Measurements from ENCODE around the gene OR1N1.

DNA sequence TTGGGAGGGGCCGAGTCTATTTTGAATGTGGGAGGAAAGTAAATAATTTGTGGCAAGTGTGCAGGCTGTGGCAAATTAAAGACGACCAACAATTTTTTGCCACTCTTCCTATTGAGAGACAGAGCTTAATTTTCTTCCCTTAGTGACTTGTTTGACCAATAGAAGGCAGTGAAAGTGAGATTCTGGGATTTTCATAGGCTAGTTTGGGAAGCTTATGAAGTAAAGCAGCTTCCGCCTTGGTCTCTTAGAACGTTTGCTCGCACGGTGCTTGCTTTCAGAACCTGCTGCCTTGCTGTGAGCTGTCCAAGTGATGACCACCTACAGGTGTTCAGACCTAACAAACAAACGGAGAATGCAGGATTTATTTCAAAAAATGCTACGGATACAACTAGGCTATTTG, 19.1 kb upstream of the OR1N1 start:
- no peak for TF ChIP-seq EZH2phosphoT487 (IDR thresholded peaks at IDR 0.05; ENCODE audit: borderline replicate concordance, low read length)
- TF ChIP-seq, protein P1, sequence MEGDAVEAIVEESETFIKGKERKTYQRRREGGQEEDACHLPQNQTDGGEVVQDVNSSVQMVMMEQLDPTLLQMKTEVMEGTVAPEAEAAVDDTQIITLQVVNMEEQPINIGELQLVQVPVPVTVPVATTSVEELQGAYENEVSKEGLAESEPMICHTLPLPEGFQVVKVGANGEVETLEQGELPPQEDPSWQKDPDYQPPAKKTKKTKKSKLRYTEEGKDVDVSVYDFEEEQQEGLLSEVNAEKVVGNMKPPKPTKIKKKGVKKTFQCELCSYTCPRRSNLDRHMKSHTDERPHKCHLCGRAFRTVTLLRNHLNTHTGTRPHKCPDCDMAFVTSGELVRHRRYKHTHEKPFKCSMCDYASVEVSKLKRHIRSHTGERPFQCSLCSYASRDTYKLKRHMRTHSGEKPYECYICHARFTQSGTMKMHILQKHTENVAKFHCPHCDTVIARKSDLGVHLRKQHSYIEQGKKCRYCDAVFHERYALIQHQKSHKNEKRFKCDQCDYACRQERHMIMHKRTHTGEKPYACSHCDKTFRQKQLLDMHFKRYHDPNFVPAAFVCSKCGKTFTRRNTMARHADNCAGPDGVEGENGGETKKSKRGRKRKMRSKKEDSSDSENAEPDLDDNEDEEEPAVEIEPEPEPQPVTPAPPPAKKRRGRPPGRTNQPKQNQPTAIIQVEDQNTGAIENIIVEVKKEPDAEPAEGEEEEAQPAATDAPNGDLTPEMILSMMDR (conservative IDR thresholded peaks at IDR 0.05; ENCODE audit: low read depth, low read length), result no peak
